ENCODE data around the gene USP10.

DNA sequence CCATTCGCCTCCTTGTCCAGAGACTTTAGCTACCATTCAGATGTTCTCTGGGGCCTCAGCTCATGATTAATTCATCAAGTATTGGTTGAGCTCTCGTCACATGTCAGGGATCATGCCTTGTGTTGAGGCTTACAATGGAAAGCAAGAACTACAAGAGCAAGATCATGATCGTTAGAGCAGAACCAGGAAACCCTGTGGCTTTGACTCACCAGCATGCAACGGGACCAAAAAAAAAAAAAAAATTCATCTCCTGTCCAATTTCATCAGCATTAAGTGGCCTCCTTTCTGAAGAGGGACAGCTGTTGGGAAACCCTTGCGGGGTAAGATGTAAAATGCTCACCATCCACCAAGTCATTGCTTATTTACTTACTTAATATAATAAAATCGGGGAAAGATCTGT is 12.1 kb upstream of the USP10 start:
- TF ChIP-seq YY1 (IDR thresholded peaks at IDR 0.05; ENCODE audit: insufficient read depth, insufficient read length) (no peak), ZNF274 (IDR thresholded peaks at IDR 0.05; ENCODE audit: low read depth, low read length) (no peak)

All from NT2/D1 (cell line).